Activated CD8-positive, alpha-beta T cell treated with anti-CD3 and anti-CD28 coated beads for 36 hours (primary cell): ENCODE measurements around the gene STAT6. TPM values are rescaled to one million over a fixed set of nuclear protein-coding genes. Genes with fewer than 3 reads are reported as not detected.

ENCODE experiments used
- ATAC-seq: fragments of 200-7000 bp; cut with Tn5 transposase; one replicate; pipeline ENCODE4 v1.10.0; 2021; ENCODE audit warnings: mild to moderate bottlenecking, moderate library complexity
- CTCF ChIA-PET: fragments of 350-600 bp; sonication (Branson Sonifier 250); formaldehyde crosslinking; loops from one replicate; lab custom pipeline; 2021; ENCODE audit warnings: antibody characterized with exemption; lab: Charles Lee
- POLR2A ChIA-PET: fragments of 350-600 bp; sonication (Branson Sonifier 250); formaldehyde crosslinking; loops from one replicate; lab custom pipeline; 2021; ENCODE audit warnings: antibody characterized with exemption; lab: Charles Lee
- DNase-seq: peaks from one replicate; pipeline ENCODE4 v3.0.0-alpha.2; 2020
- H3K27ac Mint-ChIP-seq: one replicate; pipeline ENCODE4 v1.8.0; 2021; ENCODE audit warnings: mild to moderate bottlenecking, mixed read lengths
- H3K27me3 Mint-ChIP-seq: one replicate; pipeline ENCODE4 v1.8.0; 2021; ENCODE audit warnings: mixed read lengths
- H3K36me3 Mint-ChIP-seq: one replicate; pipeline ENCODE4 v1.8.0; 2021; ENCODE audit warnings: low read depth, mixed read lengths
- H3K4me1 Mint-ChIP-seq: one replicate; pipeline ENCODE4 v1.8.0; 2021; ENCODE audit warnings: low read depth, mixed read lengths
- H3K4me3 Mint-ChIP-seq: one replicate; pipeline ENCODE4 v1.8.0; 2021; ENCODE audit warnings: mild to moderate bottlenecking, moderate library complexity, mixed read lengths
- H3K9me3 Mint-ChIP-seq: one replicate; pipeline ENCODE4 v1.8.0; 2021; ENCODE audit warnings: mixed read lengths
- CTCF ChIP-seq: fragments of 200-600 bp; IDR thresholded peaks from one replicate; pipeline ENCODE4 v1.8.0; 2022; ENCODE audit warnings: antibody characterized with exemption, mild to moderate bottlenecking
- intact Hi-C: fragments of 100-400 bp; cut with micrococcal nuclease; formaldehyde crosslinking; loops from one replicate; pipeline ENCODE4 v1.10.0; 2022
- total RNA-seq, 2 experiments: library from RNA; stranded (reverse); gene quantifications; one replicate each; pipeline ENCODE4 v1.2.3, GENCODE V29; 2021

STAT6 gene
- total RNA-seq, 2 experiments from 2014 or later = 207 to 209 TPM

- TF ChIP-seq CTCF = no peak
- no peaks in the 10 kb centered on the region for H3K27me3 Mint-ChIP-seq
- POLR2A ChIA-PET = no interaction called here
Measured at GRCh38 chr12:57154804-57155434, 43.8 kb upstream of the STAT6 start.

GRCh38 chr12:57154076-57154475 lies 42.9 kb upstream of the STAT6 start:
- H3K4me1 Mint-ChIP-seq = peaks cover 5% of the 10 kb centered on the region
- ChIA-PET POLR2A (no interaction called here), CTCF (interaction anchor here (1.3 to 1.5 kb wide), 3 partner anchors 13 to 30 kb away, joined by 3 to 5 read pairs (median 3); no protein-coding TSS in a partner anchor)
- no peak for ATAC-seq
- H3K27ac Mint-ChIP-seq = no peak overlapping the region
- H3K4me3 Mint-ChIP-seq = no peak overlapping the region
- TF ChIP-seq CTCF = no peak
- DNase-seq = no peak
- intact Hi-C loops = no loop called here
- no peaks in the 10 kb centered on the region for H3K9me3 Mint-ChIP-seq
- H3K27me3 Mint-ChIP-seq = no peaks in the 10 kb centered on the region
- H3K36me3 Mint-ChIP-seq = no peaks in the 10 kb centered on the region

More at GRCh38 chr12:57154804-57155434, 43.8 kb upstream of the STAT6 start:
- no peak for ATAC-seq
- Mint-ChIP-seq H3K4me1 (peaks cover 5% of the 10 kb centered on the region), H3K27ac (no peak overlapping the region), H3K4me3 (no peak overlapping the region), H3K36me3 (no peaks in the 10 kb centered on the region), H3K9me3 (no peaks in the 10 kb centered on the region)
- DNase-seq = no peak
- CTCF ChIA-PET = interaction anchor here (0.9 to 1.4 kb wide), 3 partner anchors 19 to 31 kb away, joined by 3 to 5 read pairs (median 3); no protein-coding TSS in a partner anchor
- intact Hi-C loops = no loop called here

GRCh38 chr12:57153415-57153997 lies 42.3 kb upstream of the STAT6 start:
- ChIA-PET CTCF (interaction anchor here (1.5 kb wide), 1 partner anchor 14 kb away, joined by 3 read pairs; no protein-coding TSS in a partner anchor), POLR2A (no interaction called here)
- no peaks in the 10 kb centered on the region for H3K36me3 Mint-ChIP-seq
- H3K4me1 Mint-ChIP-seq = peaks cover 5% of the 10 kb centered on the region
- no peak for DNase-seq
- no peak for TF ChIP-seq CTCF
- H3K4me3 Mint-ChIP-seq = no peak overlapping the region
- intact Hi-C loops = no loop called here
- H3K9me3 Mint-ChIP-seq = no peaks in the 10 kb centered on the region
- no peak overlapping the region for H3K27ac Mint-ChIP-seq
- H3K27me3 Mint-ChIP-seq = no peaks in the 10 kb centered on the region
- no peak for ATAC-seq

GRCh38 chr12:57152639-57153038 lies 41.5 kb upstream of the STAT6 start:
- Mint-ChIP-seq H3K27ac (no peak overlapping the region), H3K36me3 (no peaks in the 10 kb centered on the region), H3K4me1 (peaks cover 2% of the 10 kb centered on the region), H3K9me3 (no peaks in the 10 kb centered on the region), H3K27me3 (no peaks in the 10 kb centered on the region), H3K4me3 (no peak overlapping the region)
- POLR2A ChIA-PET = interaction anchor here (1.1 kb wide), 1 partner anchor 17 kb away, joined by 4 read pairs; no protein-coding TSS in a partner anchor
- no peak for ATAC-seq
- intact Hi-C loops = no loop called here
- no peak for DNase-seq
- CTCF ChIA-PET = interaction anchor here (0.7 to 1.0 kb wide), 2 partner anchors 21 to 23 kb away, joined by 3 read pairs; no protein-coding TSS in a partner anchor
- TF ChIP-seq CTCF = no peak
